Measurements from ENCODE around the gene MFSD1. TPM values are rescaled to one million over a fixed set of nuclear protein-coding genes. Genes with fewer than 3 reads are reported as not detected.

The MFSD1 gene
- total and polyA plus RNA-seq, 9 of the 15 experiments (the other 6 are each of a cell fraction or from before 2014, with no cell fraction given): 8.7 to 49.5 (median 28.6) TPM

DNA sequence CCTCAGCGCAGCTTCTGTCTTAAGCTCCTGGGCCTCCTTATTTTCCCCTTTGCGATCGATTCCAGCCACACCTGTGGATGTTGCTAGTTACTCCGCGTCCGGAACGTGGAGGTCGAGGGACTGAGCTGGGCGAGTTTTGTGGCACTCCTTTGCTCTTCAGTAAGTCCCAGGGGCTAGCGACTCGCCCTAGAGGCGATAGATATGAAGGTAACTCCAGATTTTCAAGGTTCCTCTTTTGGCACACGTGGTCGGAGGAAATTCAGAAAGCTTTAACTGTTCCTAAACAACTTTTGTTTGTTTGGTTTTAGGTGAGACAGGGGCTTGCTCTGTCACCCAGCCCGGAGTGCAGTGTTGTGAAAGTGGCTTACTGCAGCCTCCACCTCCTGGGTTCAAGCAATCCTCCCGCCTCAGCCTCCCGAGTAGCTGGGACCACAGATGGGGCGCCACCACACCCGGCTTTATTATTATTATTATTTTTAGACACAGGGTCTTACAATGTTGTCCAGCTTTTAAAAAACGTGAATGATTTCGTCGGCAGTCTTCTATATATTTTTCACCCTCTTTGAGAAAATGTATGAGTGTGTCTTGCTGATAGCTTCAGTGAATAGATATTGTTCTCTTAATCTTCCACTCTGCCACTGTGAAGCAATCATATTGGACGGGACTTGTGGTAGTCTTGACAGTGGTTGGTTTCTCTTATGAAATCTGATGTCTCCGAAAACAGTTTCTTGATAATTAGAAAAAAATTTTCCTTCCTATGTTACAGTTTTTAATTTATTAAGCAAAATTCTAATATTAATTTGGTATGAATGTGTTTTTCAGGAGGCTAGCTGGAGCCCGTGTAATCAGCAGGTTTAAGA lies 785 bp downstream of the MFSD1 start (continued):
- TF ChIP-seq REST (IDR thresholded peaks at IDR 0.05; ENCODE audit: borderline replicate concordance) (no peak), REST (CRISPR knock-in tag; IDR thresholded peaks at IDR 0.05; ENCODE audit: low read depth) (no peak), GTF2F1 (IDR thresholded peaks at IDR 0.05; ENCODE audit: low read depth, low read length) (no peak), ATF7 (IDR thresholded peaks at IDR 0.05) (no peak), HDAC2 (IDR thresholded peaks at IDR 0.05) (0 out of 2 replicates have a peak, but pooled peaks have one; percentile 18), ETV1 (tag; conservative IDR thresholded peaks at IDR 0.05; ENCODE audit: low read depth) (no peak), MAFF (IDR thresholded peaks at IDR 0.05; ENCODE audit: low read length) (no peak), USF1 (CRISPR knock-in tag; IDR thresholded peaks at IDR 0.05) (no peak), ZNF668 (CRISPR knock-in tag; IDR thresholded peaks at IDR 0.05) (no peak), ADNP (tag; IDR thresholded peaks at IDR 0.05) (peak; percentile 60), KLF6 (CRISPR knock-in tag; IDR thresholded peaks at IDR 0.05; ENCODE audit: borderline replicate concordance) (no peak), DDX20 (tag; IDR thresholded peaks at IDR 0.05; ENCODE audit: low read depth) (no peak), ZNF253 (CRISPR knock-in tag; conservative IDR thresholded peaks at IDR 0.05) (no peak)
- TF ChIP-seq, protein P1, sequence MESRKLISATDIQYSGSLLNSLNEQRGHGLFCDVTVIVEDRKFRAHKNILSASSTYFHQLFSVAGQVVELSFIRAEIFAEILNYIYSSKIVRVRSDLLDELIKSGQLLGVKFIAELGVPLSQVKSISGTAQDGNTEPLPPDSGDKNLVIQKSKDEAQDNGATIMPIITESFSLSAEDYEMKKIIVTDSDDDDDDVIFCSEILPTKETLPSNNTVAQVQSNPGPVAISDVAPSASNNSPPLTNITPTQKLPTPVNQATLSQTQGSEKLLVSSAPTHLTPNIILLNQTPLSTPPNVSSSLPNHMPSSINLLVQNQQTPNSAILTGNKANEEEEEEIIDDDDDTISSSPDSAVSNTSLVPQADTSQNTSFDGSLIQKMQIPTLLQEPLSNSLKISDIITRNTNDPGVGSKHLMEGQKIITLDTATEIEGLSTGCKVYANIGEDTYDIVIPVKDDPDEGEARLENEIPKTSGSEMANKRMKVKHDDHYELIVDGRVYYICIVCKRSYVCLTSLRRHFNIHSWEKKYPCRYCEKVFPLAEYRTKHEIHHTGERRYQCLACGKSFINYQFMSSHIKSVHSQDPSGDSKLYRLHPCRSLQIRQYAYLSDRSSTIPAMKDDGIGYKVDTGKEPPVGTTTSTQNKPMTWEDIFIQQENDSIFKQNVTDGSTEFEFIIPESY (CRISPR knock-in tag; IDR thresholded peaks at IDR 0.05): no peak

Measured in K562 (cell line).